Nephron progenitor cell (in vitro differentiated cells): ENCODE data around the gene NEU1.
"Not testable (repeated sequence)": the region's sequence is repeated elsewhere in the genome, so short reads cannot be mapped to it uniquely, and the experiment has no call there.

Experiments
- DNase-seq: peaks from one replicate; pipeline ENCODE4 v3.0.0; 2021
- H3K27ac Mint-ChIP-seq: 2 replicates; pipeline ENCODE4 v1.8.0; 2021; ENCODE audit warnings: mild to moderate bottlenecking, moderate library complexity, mixed read lengths
- H3K27me3 Mint-ChIP-seq: 2 replicates; pipeline ENCODE4 v1.8.0; 2021; ENCODE audit warnings: mild to moderate bottlenecking, low read depth, mixed read lengths; ENCODE audit not compliant: poor library complexity
- H3K36me3 Mint-ChIP-seq: 2 replicates; pipeline ENCODE4 v1.8.0; 2021; ENCODE audit warnings: low read depth, mixed read lengths
- H3K4me1 Mint-ChIP-seq: 2 replicates; pipeline ENCODE4 v1.8.0; 2021; ENCODE audit warnings: mixed read lengths
- H3K4me3 Mint-ChIP-seq: 2 replicates; pipeline ENCODE4 v1.8.0; 2021; ENCODE audit warnings: mild to moderate bottlenecking, moderate library complexity, mixed read lengths
- H3K9me3 Mint-ChIP-seq: 2 replicates; pipeline ENCODE4 v1.8.0; 2021; ENCODE audit warnings: mild to moderate bottlenecking, moderate library complexity, mixed read lengths
- CTCF ChIP-seq: fragments of 200-600 bp; sonication (generic); IDR thresholded peaks from 2 replicates; pipeline ENCODE4 v1.5.0; 2021; ENCODE audit warnings: antibody characterized with exemption

The NEU1 gene

GRCh38 chr6:31811645-31812044 is 51.0 kb downstream of the NEU1 start:
- Mint-ChIP-seq H3K36me3 (peaks cover 6% of the 10 kb centered on the region), H3K4me1 (peaks cover 29% of the 10 kb centered on the region), H3K9me3 (peaks cover 11% of the 10 kb centered on the region), H3K4me3 (no peak overlapping the region), H3K27ac (no peak overlapping the region), H3K27me3 (peaks cover 6% of the 10 kb centered on the region)
- TF ChIP-seq CTCF = no peak
- DNase-seq = no peak

GRCh38 chr6:31808599-31808998 is 54.0 kb downstream of the NEU1 start:
- DNase-seq, H3K36me3 Mint-ChIP-seq, H3K27ac Mint-ChIP-seq, H3K4me3 Mint-ChIP-seq, H3K9me3 Mint-ChIP-seq, H3K27me3 Mint-ChIP-seq: not testable (repeated sequence)
- peaks cover 22% of the 10 kb centered on the region for H3K4me1 Mint-ChIP-seq
